Prostate gland (tissue), 2 donors: Measurements from ENCODE around the gene MCC. TPM values are rescaled to one million over a fixed set of nuclear protein-coding genes. Genes with fewer than 3 reads are reported as not detected.

Experiments
- DNase-seq: peaks from one replicate; pipeline ENCODE4 v3.0.0-alpha.2; 2019; ENCODE audit warnings: low spot score
- H3K27ac ChIP-seq, 2 donors: fragments of 200-600 bp; sonication (generic); 2 replicates each; pipeline ENCODE4 v1.5.1; 2017 to 2019
- H3K27me3 ChIP-seq: fragments of 200-600 bp; sonication (generic); replicated peaks from 2 replicates; pipeline ENCODE4 v1.5.1; 2019; ENCODE audit not compliant: insufficient read depth
- H3K36me3 ChIP-seq, 2 donors: fragments of 200-600 bp; sonication (generic); 1 replicate in 1 of 2; 2 replicates in 1 of 2; pipeline versions ENCODE4 v1.5.1 to v1.8.1; 2017 to 2019
- H3K4me1 ChIP-seq: fragments of 200-600 bp; sonication (generic); replicated peaks from 2 replicates; pipeline ENCODE4 v1.5.1; 2019
- H3K4me3 ChIP-seq, 2 donors: fragments of 200-600 bp; sonication (generic); 2 replicates each; pipeline ENCODE4 v1.5.1; 2017 to 2019
- H3K9me3 ChIP-seq: fragments of 200-600 bp; sonication (generic); 2 replicates; pipeline ENCODE4 v1.5.1; 2017
- POLR2A ChIP-seq: fragments of 450-650 bp; IDR thresholded peaks from one replicate; pipeline ENCODE4 v1.6.1; 2016; ENCODE audit warnings: antibody characterized with exemption, mild to moderate bottlenecking
- POLR2AphosphoS5 ChIP-seq: sonication (generic); formaldehyde crosslinking; IDR thresholded peaks from one replicate; pipeline ENCODE4 v1.6.1; 2017; ENCODE audit warnings: antibody characterized with exemption
- WGBS: methylation state at CpG from one replicate; pipeline ENCODE4 v1.1.5; 2018; 5-methylcytosine and 5-hydroxymethylcytosine counted together
- intact Hi-C: fragments of 100-400 bp; cut with DNase I; formaldehyde crosslinking; loops from one replicate; pipeline ENCODE4 v1.14.2; 2022
- total RNA-seq, 2 donors: library from RNA; depleted of rRNA; stranded (reverse); fragments of >200 nt; gene quantifications; one replicate each; pipeline ENCODE4 v1.1.0, GENCODE V29; 2016
- TF ChIP-seq, protein P1 (sequence below), 4 experiments: fragments of 200-600 bp in 2 of 4; fragments of 450-650 bp in 2 of 4; sonication (generic) in 2 of 4; IDR thresholded peaks; 1 replicate in 3 of 4; 2 replicates in 1 of 4; pipeline ENCODE4 v1.5.1; 2016 to 2019; ENCODE audit warnings: antibody characterized with exemption in 4 of 4, mild to moderate bottlenecking in 2 of 4, moderate library complexity in 2 of 4

Gene MCC
- total RNA-seq, 2 donors from 2014 or later = 41.5 to 54.1 TPM

DNA sequence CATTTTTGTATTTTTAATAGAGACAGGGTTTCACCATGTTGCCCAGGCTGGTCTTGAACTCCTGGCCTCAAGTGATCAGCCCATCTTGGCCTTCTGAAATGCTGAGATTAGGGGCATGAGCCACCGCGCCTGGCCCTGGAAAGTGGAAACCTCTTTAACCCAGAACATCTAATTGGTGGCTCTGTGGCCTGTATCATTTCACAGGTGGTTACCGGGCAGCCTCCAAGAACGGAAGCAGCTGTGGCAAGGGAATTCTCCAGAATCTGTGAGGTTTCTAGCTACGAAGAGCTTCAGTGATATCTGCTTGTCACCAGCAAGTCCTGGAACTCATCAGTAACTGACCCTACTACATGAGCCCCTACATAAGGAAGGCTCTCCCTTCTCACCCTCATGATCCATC is 316.7 kb downstream of the MCC start:
- Histone ChIP-seq H3K27ac (no peak overlapping the region), H3K4me3 (no peak overlapping the region), H3K27me3 (no peaks in the 10 kb centered on the region), H3K36me3 (no peaks in the 10 kb centered on the region), H3K9me3 (no peaks in the 10 kb centered on the region), H3K4me1 (no peaks in the 10 kb centered on the region)
- intact Hi-C loops = loop anchor here (5.0 kb wide), 1 partner anchor 121 kb away; no protein-coding TSS in a partner anchor
- TF ChIP-seq, protein P1, sequence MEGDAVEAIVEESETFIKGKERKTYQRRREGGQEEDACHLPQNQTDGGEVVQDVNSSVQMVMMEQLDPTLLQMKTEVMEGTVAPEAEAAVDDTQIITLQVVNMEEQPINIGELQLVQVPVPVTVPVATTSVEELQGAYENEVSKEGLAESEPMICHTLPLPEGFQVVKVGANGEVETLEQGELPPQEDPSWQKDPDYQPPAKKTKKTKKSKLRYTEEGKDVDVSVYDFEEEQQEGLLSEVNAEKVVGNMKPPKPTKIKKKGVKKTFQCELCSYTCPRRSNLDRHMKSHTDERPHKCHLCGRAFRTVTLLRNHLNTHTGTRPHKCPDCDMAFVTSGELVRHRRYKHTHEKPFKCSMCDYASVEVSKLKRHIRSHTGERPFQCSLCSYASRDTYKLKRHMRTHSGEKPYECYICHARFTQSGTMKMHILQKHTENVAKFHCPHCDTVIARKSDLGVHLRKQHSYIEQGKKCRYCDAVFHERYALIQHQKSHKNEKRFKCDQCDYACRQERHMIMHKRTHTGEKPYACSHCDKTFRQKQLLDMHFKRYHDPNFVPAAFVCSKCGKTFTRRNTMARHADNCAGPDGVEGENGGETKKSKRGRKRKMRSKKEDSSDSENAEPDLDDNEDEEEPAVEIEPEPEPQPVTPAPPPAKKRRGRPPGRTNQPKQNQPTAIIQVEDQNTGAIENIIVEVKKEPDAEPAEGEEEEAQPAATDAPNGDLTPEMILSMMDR (IDR thresholded peaks at IDR 0.05) = no peak
- TF ChIP-seq POLR2A (no peak), POLR2AphosphoS5 (no peak)
- 96% methylated on average over 5 of the region's 5 CpGs for WGBS
- no peak for DNase-seq

DNA sequence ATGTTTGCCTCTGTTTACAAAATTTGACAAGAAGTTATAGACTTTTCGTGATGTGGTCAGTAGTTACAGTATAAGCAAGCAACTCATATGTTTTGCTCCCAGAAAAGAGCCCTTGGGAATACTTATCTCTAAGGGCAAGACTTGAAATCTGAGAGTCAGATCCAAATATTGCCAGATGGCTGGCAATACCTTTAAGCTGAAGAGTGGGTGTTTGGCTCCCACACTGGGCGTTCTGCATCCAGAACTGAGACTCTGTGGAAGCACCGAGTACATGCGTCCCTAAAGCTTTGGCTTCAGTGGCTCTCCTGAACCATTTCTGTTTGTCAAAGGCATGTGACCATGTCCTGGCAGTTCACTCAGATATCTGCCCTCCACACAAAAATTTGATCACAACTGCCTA is 317.5 kb downstream of the MCC start:
- intact Hi-C loops = loop anchor here (5.0 kb wide), 1 partner anchor 122 kb away; no protein-coding TSS in a partner anchor
- 76% methylated on average over 4 of the region's 4 CpGs for whole genome bisulfite sequencing
- no peaks in the 10 kb centered on the region for H3K27me3 ChIP-seq

DNA sequence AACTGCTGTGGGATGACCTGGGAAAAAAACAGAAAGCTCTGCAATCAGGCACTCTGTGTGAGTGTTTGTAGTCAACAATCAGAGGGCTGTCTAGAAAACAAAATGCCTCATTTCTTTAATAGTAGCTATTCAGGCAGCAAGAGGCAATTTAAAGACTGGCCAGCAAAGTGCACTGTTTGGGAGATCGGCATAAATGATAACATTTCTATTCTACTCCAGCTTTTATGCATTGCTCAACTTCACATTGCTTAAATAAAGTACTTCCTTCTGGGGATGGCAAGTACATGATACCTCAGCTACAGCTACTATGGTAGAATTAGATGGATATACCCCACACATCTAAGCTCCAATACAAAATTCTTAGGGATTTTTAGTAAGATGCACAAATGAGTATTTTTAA is 318.5 kb downstream of the MCC start:
- Histone ChIP-seq H3K27ac (no peak overlapping the region), H3K9me3 (no peaks in the 10 kb centered on the region), H3K27me3 (no peaks in the 10 kb centered on the region), H3K4me3 (no peak overlapping the region), H3K4me1 (no peaks in the 10 kb centered on the region), H3K36me3 (no peaks in the 10 kb centered on the region)
- WGBS = 46% methylated on average over 1 of the region's 1 CpG
- intact Hi-C loops = loop anchor here (5.0 kb wide), 1 partner anchor 123 kb away; no protein-coding TSS in a partner anchor
- DNase-seq = no peak
- TF ChIP-seq POLR2A (no peak), POLR2AphosphoS5 (no peak)
- TF ChIP-seq, protein P1 (IDR thresholded peaks at IDR 0.05) = no peak

More for the DNA sequence above, 317.5 kb downstream of the MCC start:
- no peaks in the 10 kb centered on the region for H3K36me3 ChIP-seq
- no peak for DNase-seq
- TF ChIP-seq POLR2AphosphoS5 = no peak
- TF ChIP-seq, protein P1 (IDR thresholded peaks at IDR 0.05) = no peak
- TF ChIP-seq POLR2A = no peak
- no peak overlapping the region for H3K4me3 ChIP-seq
- no peaks in the 10 kb centered on the region for H3K4me1 ChIP-seq
- H3K9me3 ChIP-seq = no peaks in the 10 kb centered on the region
- no peak overlapping the region for H3K27ac ChIP-seq

DNA sequence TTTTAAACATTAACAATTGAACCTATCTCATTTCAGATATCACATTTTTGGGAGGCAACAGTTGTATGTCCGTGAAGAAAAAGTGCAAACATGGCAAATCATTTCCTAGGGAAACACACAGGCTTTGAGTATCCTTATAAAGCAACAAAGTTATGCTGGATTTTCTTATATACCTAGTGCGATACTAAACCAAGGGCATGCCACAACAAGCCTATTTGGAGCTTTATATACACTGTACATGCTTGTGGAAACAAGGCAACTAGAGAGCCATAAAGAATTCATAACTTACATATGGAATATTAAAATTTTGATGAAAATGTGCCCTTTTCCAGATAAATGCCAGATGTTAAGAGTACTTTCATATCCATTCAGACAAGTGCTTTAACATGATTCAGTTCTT is 320.3 kb downstream of the MCC start:
- Histone ChIP-seq H3K27me3 (no peaks in the 10 kb centered on the region), H3K4me3 (no peak overlapping the region), H3K9me3 (no peaks in the 10 kb centered on the region), H3K36me3 (no peaks in the 10 kb centered on the region), H3K27ac (no peak overlapping the region), H3K4me1 (no peaks in the 10 kb centered on the region)
- no peak for DNase-seq
- intact Hi-C loops = no loop called here
- WGBS = 71% methylated on average over 2 of the region's 2 CpGs
- no peak for TF ChIP-seq POLR2A
- no peak for TF ChIP-seq POLR2AphosphoS5
- TF ChIP-seq, protein P1 (IDR thresholded peaks at IDR 0.05) = no peak

DNA sequence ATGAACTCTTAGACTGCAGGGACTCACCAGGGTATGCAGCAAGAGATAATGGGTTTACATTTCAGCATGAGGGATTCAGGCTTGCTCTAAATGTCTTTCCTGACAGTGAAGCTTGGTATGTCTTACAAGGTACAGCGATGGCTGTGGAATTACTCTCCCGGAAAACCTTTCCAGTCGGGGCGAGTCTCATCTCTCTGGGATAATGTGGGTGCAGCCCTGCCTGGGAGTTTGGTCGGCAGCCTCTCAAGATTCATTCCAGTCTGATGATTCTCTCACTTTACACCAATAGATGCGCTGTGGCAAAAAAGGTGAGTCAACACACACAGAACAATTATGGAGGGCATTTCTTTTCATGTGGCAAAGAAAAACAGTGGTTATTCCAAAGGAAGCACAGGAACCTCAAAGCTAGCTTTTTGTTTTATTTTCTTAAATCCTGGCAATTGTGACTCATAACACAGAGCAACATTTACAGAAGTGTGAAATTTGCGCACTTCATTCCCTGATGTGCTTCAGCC is 321.3 kb downstream of the MCC start:
- no peaks in the 10 kb centered on the region for H3K27me3 ChIP-seq
- H3K9me3 ChIP-seq = no peaks in the 10 kb centered on the region
- no peak for DNase-seq
- TF ChIP-seq, protein P1 (IDR thresholded peaks at IDR 0.05) = no peak
- TF ChIP-seq POLR2AphosphoS5 (no peak), POLR2A (no peak)
- intact Hi-C loops = no loop called here
- H3K4me1 ChIP-seq = no peaks in the 10 kb centered on the region
- no peak overlapping the region for H3K4me3 ChIP-seq
- WGBS = 52% methylated on average over 7 of the region's 7 CpGs
- H3K27ac ChIP-seq = no peak overlapping the region
- no peaks in the 10 kb centered on the region for H3K36me3 ChIP-seq
